ENCODE data around the gene TRIP13.

DNA sequence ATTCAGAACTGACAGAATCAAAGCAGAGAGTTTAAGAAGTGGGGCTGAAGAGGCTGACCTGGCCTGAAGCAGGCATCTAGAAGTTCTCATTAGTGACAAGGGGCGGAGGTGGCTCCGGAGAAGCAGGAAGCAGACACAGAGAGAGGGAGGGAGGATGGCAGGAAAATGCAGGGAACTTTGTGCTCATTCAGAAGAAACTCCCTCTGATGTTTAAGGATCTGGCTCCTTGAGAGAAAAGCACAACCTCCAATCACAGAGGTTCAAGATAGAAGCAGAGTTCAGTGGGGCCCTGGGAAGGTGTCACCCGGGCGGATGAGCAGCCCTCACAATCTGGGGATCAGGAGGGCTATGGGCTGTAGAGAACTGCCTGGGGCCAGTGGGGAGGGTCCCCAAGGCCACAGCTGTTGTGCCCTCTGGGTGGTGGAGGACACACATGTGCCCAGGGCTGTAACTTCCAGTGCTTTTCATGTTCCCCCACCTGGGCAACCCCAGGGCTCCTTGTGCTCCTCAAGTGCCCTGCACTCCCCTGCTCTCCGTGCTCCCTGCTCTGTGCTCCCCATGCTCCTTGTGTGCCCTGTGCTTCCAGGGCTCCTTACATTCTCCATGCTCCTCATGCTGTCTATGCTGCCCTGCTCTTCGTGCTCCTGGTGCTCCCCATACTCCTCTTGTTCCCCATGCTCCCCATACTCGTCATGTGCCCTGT, 51.4 kb downstream of the TRIP13 start:
- TF ChIP-seq, protein P1, sequence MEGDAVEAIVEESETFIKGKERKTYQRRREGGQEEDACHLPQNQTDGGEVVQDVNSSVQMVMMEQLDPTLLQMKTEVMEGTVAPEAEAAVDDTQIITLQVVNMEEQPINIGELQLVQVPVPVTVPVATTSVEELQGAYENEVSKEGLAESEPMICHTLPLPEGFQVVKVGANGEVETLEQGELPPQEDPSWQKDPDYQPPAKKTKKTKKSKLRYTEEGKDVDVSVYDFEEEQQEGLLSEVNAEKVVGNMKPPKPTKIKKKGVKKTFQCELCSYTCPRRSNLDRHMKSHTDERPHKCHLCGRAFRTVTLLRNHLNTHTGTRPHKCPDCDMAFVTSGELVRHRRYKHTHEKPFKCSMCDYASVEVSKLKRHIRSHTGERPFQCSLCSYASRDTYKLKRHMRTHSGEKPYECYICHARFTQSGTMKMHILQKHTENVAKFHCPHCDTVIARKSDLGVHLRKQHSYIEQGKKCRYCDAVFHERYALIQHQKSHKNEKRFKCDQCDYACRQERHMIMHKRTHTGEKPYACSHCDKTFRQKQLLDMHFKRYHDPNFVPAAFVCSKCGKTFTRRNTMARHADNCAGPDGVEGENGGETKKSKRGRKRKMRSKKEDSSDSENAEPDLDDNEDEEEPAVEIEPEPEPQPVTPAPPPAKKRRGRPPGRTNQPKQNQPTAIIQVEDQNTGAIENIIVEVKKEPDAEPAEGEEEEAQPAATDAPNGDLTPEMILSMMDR (IDR thresholded peaks at IDR 0.05; ENCODE audit: low read depth, low read length, poor library complexity, severe bottlenecking) = no peak
- TF ChIP-seq EZH2phosphoT487 (IDR thresholded peaks at IDR 0.05; ENCODE audit: borderline replicate concordance, low read length) = no peak
